GM06990 (cell line): ENCODE data around the gene SH2B2.

Experiments
- DNase-seq: peaks from one replicate; pipeline ENCODE4 v3.0.0-alpha.2; 2011; ENCODE audit not compliant: insufficient read length; ENCODE audit errors: extremely low read depth
- H3K27me3 ChIP-seq: replicated peaks from 2 replicates; pipeline ENCODE4 v1.6.0; 2011; ENCODE audit warnings: low read length; ENCODE audit not compliant: control insufficient read depth, insufficient read depth
- H3K36me3 ChIP-seq: 2 replicates; pipeline ENCODE4 v1.5.1; 2011; ENCODE audit warnings: low read length; ENCODE audit not compliant: control insufficient read depth, insufficient read depth
- H3K4me3 ChIP-seq: replicated peaks from 2 replicates; pipeline ENCODE4 v1.5.1; 2011; ENCODE audit warnings: low read depth, mild to moderate bottlenecking, control low read depth, low read length
- TF ChIP-seq, protein P1 (sequence below): IDR thresholded peaks from 2 replicates; pipeline ENCODE4 v1.5.1; 2011; ENCODE audit warnings: low read length, control low read depth, mild to moderate bottlenecking, inconsistent platforms; ENCODE audit not compliant: insufficient read depth, poor library complexity, severe bottlenecking

The SH2B2 gene

GRCh38 chr7:102286237-102287110 lies at the start of gene SH2B2:
SH2B2 (plus strand) TSS chr7:102286868; CDS start chr7:102300551, 13,683 bp downstream.
- Histone ChIP-seq H3K36me3 (no peaks in the 10 kb centered on the region), H3K4me3 (peak within 1 kb of the TSS; percentile 94), H3K27me3 (no peaks in the 10 kb centered on the region)
- TF ChIP-seq, protein P1, sequence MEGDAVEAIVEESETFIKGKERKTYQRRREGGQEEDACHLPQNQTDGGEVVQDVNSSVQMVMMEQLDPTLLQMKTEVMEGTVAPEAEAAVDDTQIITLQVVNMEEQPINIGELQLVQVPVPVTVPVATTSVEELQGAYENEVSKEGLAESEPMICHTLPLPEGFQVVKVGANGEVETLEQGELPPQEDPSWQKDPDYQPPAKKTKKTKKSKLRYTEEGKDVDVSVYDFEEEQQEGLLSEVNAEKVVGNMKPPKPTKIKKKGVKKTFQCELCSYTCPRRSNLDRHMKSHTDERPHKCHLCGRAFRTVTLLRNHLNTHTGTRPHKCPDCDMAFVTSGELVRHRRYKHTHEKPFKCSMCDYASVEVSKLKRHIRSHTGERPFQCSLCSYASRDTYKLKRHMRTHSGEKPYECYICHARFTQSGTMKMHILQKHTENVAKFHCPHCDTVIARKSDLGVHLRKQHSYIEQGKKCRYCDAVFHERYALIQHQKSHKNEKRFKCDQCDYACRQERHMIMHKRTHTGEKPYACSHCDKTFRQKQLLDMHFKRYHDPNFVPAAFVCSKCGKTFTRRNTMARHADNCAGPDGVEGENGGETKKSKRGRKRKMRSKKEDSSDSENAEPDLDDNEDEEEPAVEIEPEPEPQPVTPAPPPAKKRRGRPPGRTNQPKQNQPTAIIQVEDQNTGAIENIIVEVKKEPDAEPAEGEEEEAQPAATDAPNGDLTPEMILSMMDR, result no peak
- peak; percentile 81 for DNase-seq

- peaks cover 10% of the 10 kb centered on the region for H3K36me3 ChIP-seq
- H3K4me3 ChIP-seq, result no peak overlapping the region
- DNase-seq, result no peak
- TF ChIP-seq, protein P1, result no peak
- no peaks in the 10 kb centered on the region for H3K27me3 ChIP-seq
These were observed 47.4 kb upstream of the SH2B2 start for GRCh38 chr7:102239206-102239820.

DNA sequence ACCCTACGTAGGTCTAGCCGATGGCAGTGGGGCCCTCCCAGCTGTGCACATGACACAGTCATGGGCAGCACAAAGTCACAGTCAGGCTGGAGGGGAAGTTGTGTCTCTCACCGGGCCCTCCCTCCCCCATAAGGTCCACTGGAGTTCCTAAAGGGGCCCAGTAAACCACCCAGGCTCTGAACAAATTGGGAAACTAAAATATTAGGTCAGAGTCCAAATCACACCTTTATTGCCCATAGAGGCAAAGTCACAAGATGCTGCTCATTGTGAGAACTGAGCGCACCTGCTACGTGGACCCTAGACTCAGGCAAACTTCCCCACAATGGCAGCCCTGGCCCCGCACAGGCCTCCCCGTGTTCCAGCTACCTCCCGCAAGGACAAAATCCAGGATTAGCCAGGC lies 45.2 kb upstream of the SH2B2 start:
- no peak for DNase-seq
- peaks cover 5% of the 10 kb centered on the region for H3K36me3 ChIP-seq
- H3K27me3 ChIP-seq, result no peaks in the 10 kb centered on the region
- TF ChIP-seq, protein P1, result no peak
- no peak overlapping the region for H3K4me3 ChIP-seq

GRCh38 chr7:102244601-102245000 lies 42.1 kb upstream of the SH2B2 start:
- no peak for DNase-seq
- Histone ChIP-seq H3K4me3 (no peak overlapping the region), H3K27me3 (no peaks in the 10 kb centered on the region), H3K36me3 (peaks cover 3% of the 10 kb centered on the region)
- TF ChIP-seq, protein P1, result no peak

DNA sequence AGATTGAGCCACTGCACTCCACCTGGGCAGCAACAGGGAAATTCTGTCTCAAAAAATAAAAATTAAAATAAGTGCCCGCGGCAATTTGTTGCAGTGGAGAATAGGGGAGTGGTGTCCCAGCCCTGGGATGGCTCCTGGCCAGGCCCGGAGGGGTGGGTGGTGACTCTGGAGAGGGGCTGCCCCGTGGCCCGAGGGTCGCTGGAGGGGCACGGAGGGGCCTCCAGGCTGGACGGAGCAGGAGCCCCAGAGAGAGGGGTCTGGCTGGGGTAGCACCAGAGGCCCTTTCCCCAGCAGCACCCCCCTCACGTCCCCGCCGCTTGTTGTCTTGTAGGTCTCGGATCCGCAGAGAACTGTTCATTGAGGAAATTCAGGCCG lies 38.6 kb upstream of the SH2B2 start:
- DNase-seq, result no peak
- peaks cover 1% of the 10 kb centered on the region for H3K36me3 ChIP-seq
- H3K4me3 ChIP-seq, result no peak overlapping the region
- H3K27me3 ChIP-seq, result no peaks in the 10 kb centered on the region
- TF ChIP-seq, protein P1, result no peak
